ENCODE results near the gene DTNBP1. TPM values are rescaled to one million over a fixed set of nuclear protein-coding genes. Genes with fewer than 3 reads are reported as not detected.

Gene DTNBP1
- total RNA-seq, 1 donor from 2014 or later: 20.1 TPM

GRCh38 chr6:15528870-15529269, 134.0 kb downstream of the DTNBP1 start:
- Mint-ChIP-seq H3K4me1 (ENCODE audit: unreplicated experiment) (no peaks in the 10 kb centered on the region), H3K27me3 (ENCODE audit: unreplicated experiment) (no peaks in the 10 kb centered on the region), H3K27ac (ENCODE audit: unreplicated experiment) (no peak overlapping the region), H3K36me3 (ENCODE audit: unreplicated experiment) (peaks cover 50% of the 10 kb centered on the region), H3K4me3 (ENCODE audit: unreplicated experiment) (no peak overlapping the region), H3K9me3 (ENCODE audit: unreplicated experiment) (peaks cover 9% of the 10 kb centered on the region)
- DNase-seq (ENCODE audit: extremely low spot score, unreplicated experiment): peak; percentile 60
- TF ChIP-seq, protein P1, sequence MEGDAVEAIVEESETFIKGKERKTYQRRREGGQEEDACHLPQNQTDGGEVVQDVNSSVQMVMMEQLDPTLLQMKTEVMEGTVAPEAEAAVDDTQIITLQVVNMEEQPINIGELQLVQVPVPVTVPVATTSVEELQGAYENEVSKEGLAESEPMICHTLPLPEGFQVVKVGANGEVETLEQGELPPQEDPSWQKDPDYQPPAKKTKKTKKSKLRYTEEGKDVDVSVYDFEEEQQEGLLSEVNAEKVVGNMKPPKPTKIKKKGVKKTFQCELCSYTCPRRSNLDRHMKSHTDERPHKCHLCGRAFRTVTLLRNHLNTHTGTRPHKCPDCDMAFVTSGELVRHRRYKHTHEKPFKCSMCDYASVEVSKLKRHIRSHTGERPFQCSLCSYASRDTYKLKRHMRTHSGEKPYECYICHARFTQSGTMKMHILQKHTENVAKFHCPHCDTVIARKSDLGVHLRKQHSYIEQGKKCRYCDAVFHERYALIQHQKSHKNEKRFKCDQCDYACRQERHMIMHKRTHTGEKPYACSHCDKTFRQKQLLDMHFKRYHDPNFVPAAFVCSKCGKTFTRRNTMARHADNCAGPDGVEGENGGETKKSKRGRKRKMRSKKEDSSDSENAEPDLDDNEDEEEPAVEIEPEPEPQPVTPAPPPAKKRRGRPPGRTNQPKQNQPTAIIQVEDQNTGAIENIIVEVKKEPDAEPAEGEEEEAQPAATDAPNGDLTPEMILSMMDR (IDR thresholded peaks at IDR 0.05): no peak

DNA sequence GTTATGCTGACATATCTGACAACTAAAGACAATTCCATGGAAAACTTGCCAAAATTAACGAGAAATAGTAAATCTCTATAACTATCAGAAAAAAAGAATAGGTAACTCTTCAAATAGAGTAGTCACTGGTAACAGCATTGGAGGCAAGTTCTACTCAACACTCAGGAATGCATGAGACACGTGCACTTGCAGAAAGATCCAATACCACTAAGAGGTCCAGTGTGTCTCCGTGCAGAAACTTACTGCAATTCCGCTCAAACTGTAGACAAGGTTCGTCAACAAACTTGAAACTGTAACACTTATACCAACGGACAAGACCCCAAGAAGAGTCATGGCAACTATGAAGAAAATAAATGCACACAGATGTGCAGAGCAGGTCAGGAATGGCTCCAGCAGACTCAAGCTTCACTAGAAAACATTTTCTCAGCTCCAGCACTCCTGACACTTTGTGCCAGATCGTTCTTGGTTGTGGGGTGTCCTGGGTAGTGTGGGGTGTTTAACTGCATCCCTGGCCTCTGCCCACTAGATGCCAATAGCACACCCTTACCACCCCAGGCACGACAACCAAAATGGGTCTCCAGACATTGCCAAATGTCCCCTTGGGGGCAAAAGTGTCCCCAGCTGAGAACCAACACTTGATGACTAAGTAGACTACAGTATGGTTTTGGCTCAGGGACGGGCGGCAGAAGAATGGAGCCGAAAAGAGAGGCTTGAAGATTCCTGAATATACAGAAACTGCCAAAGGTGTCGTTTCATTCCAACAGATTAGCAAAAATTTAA, 134.8 kb downstream of the DTNBP1 start:
- TF ChIP-seq, protein P1 (IDR thresholded peaks at IDR 0.05): no peak

DNA sequence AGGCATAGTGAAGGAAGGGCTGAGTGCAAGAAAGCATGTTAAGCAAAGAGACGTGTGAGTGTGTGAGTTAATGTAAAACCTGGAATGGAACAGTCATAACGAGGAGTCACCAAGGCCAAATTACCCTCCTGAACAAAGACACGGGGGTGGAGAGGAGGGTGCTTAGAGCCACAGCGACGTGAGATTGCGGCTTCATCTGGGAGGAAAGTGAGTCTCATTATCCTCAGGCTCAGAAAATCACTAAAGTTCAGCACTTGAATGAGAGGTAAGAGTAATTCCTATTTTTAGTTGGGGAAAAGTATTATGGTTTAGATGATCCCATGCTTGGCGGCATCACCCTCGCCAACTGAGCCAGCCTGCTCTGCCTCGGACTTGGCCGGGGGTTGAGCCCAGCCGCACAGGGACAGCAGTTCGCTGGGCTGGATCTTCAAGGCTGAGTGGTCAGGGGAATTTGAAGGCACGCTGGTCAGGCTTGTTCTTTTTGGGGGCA, 136.6 kb downstream of the DTNBP1 start:
- Mint-ChIP-seq H3K4me3 (ENCODE audit: unreplicated experiment) (no peak overlapping the region), H3K27ac (ENCODE audit: unreplicated experiment) (no peak overlapping the region), H3K4me1 (ENCODE audit: unreplicated experiment) (peaks cover 3% of the 10 kb centered on the region), H3K27me3 (ENCODE audit: unreplicated experiment) (no peaks in the 10 kb centered on the region), H3K9me3 (ENCODE audit: unreplicated experiment) (peaks cover 9% of the 10 kb centered on the region), H3K36me3 (ENCODE audit: unreplicated experiment) (peaks cover 63% of the 10 kb centered on the region)
- TF ChIP-seq, protein P1 (IDR thresholded peaks at IDR 0.05): no peak
- DNase-seq (ENCODE audit: extremely low spot score, unreplicated experiment): peak; percentile 59

More for the DNA sequence above, 134.8 kb downstream of the DTNBP1 start:
- H3K9me3 Mint-ChIP-seq (ENCODE audit: unreplicated experiment): peaks cover 9% of the 10 kb centered on the region
- peak; percentile 40 for DNase-seq (ENCODE audit: extremely low spot score, unreplicated experiment)
- H3K36me3 Mint-ChIP-seq (ENCODE audit: unreplicated experiment): peaks cover 57% of the 10 kb centered on the region
- H3K4me1 Mint-ChIP-seq (ENCODE audit: unreplicated experiment): peaks cover 1% of the 10 kb centered on the region
- no peak overlapping the region for H3K4me3 Mint-ChIP-seq (ENCODE audit: unreplicated experiment)
- no peaks in the 10 kb centered on the region for H3K27me3 Mint-ChIP-seq (ENCODE audit: unreplicated experiment)
- no peak overlapping the region for H3K27ac Mint-ChIP-seq (ENCODE audit: unreplicated experiment)

GRCh38 chr6:15524861-15525401, 137.9 kb downstream of the DTNBP1 start:
- DNase-seq (ENCODE audit: extremely low spot score, unreplicated experiment): peak; percentile 51
- Mint-ChIP-seq H3K9me3 (ENCODE audit: unreplicated experiment) (peaks cover 9% of the 10 kb centered on the region), H3K27me3 (ENCODE audit: unreplicated experiment) (no peaks in the 10 kb centered on the region), H3K27ac (ENCODE audit: unreplicated experiment) (no peak overlapping the region), H3K4me1 (ENCODE audit: unreplicated experiment) (peaks cover 3% of the 10 kb centered on the region), H3K36me3 (ENCODE audit: unreplicated experiment) (peaks cover 59% of the 10 kb centered on the region), H3K4me3 (ENCODE audit: unreplicated experiment) (no peak overlapping the region)
- TF ChIP-seq, protein P1 (IDR thresholded peaks at IDR 0.05): no peak
